ENCODE data around the gene MXD4.
"Not testable (repeated sequence)": the region's sequence is repeated elsewhere in the genome, so short reads cannot be mapped to it uniquely, and the experiment has no call there.

Gene MXD4

GRCh38 chr4:2251073-2251794 is 10.7 kb downstream of the MXD4 start:
- DNase-seq (ENCODE audit: low spot score), result no peak

DNA sequence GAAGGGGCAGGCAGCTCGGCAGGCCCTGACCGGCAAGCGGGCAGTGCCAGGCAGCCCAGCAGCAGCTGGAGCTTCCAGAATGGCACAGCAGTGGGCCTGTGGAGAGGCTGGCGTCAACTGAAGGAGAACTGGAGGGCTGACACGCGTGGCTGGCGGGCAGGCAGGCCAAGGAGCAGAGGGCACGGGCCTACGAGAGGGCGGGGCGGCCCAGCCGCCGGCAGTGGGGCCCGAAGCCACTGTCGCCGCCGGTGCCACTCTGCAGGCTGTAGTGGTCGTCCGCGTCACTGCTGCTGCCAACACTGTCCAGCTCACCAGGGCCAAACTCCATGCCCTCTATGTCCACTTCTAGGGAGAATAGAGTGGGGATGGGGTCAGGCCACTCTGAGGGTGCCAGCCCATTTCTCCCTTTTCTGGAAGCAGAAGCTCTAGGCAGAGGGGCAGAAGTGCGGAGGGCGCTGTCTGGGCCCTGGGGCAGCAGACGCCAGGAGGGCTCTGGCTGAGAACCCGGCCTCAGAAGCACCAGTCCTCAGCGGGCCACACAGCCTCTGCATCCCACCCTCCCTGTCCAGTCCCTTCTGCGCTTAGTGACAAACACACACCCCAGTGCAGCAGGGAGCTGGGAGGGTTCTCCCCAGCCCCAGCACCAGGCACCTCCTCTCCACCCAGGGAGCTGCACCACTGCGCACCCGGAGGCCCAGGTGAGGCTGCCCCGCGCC is 11.4 kb downstream of the MXD4 start:
- no peak for DNase-seq (ENCODE audit: low spot score)

DNA sequence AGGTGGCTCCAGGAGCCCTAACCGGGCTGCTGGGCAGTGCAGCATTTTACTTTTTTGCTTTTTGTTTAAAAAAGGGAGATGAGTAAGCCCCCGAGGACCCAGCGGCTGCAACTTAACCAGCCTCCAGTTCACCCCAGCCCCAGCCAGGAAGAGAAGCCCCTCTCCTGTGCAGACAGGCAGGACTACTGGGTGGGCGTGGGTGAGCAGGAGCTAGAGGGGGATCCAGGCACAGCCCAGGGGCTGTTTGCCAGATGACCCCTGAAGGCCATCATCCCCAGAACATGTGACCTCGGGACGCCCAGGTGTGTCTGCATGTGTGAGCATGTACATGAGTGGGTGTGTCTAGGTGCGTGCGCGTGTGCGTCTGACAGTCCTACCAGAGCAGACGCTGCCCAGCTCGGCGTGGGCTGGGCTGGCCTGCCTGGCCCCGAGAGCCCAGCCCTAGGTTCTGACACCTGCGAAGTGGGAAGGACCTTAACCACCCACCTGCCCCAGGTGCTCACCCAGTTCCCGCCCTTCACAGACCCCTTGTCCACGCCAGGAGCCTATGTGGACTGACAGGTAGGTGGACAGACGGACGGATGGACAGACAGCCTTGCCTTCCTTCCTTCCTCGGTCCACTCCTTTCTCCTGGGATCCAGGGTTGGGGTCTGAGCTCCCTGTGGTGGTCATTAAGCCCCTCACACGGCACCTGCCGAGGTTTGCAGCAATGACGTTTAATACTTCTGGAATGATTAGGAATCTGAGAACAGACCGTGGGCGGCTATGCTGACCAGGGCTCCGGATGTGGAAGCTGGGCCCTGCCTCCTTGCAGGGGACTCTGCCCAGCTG is 12.2 kb downstream of the MXD4 start:
- DNase-seq (ENCODE audit: low spot score), result no peak

DNA sequence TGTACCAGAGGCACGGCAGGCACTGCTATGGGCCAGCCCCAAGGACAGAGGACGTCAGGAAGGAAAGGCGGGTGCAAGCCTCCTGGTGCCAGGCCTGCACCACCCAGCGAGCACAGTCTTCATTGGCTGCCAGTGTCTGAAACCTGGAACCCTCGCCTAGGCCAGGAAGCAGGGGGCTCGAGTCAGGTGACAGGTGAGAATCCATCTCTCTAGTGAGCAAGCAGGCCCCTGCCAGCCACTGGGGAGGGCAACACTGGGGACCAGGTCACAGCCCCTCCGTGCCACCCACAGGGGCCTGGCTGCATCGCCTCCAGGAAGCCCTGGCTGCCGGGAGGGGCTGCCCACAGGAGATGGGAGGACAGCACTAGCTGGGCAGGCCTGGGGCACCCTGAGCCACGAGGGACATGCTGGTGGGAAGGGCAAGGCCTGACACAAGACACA is 13.1 kb downstream of the MXD4 start:
- DNase-seq (ENCODE audit: low spot score), result no peak

DNA sequence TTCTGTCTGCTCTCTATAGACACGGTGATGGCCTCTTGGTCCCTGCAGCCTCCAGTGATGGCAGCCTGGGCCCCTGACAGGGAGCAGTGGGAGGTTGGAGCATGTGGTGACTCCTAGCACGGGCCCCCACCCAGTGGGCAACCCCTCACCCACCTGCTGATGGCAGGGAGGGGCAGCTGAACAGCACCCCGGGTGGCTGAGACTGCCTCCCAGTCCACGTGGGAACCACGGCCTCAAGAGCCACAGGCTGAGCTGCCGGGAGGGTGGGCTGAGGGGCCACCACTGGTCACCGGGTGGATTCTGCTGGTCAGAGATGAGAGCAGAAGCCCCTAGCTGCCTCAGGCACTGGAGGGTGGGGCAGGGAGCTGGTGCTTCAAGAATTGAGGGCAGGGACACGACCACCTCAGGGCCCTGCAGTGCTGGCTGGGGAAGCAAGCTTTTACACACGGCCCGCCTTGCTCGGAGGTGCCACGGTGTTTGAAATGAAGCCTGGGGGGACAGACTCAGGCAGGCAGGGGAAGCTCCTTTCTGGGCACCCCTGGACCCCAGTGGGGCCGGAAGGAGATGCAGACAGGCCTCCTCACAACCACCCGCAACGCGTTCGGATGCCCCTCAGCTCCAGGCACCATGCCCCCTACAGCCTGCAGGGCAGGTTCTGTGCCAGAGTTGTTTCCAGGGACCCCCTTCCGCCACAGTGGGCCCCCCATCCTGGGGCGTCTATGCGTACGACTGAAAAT is 13.7 kb downstream of the MXD4 start:
- DNase-seq (ENCODE audit: low spot score), result no peak

- no peak for DNase-seq (ENCODE audit: low spot score)
These were observed 14.5 kb downstream of the MXD4 start for GRCh38 chr4:2247128-2248043.

GRCh38 chr4:2246384-2247127 is 15.4 kb downstream of the MXD4 start:
- DNase-seq (ENCODE audit: low spot score), result no peak

DNA sequence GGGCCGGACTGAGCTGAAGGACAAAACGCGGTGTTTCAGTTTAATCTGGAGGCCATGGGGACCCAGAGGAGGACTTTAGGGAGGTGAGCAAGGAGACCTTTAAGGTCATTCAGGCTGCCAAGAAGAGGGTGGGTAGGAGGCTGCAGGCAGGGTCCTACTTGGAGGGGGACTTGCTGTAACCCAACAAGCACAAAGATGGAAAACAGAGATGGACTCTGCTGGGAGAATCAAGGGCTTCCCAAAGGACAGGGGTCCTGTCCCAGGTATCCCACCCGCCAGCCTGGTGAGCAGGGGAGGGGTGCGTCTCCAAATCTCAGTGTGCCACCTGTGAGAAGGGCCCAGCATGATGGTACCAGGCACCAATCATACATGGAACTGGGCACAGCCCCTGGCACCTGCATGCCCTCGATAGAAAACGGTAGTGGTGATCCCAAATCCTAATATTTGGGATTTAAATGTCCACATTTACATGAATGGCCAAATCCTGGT is 16.1 kb downstream of the MXD4 start:
- no peak for DNase-seq (ENCODE audit: low spot score)

DNA sequence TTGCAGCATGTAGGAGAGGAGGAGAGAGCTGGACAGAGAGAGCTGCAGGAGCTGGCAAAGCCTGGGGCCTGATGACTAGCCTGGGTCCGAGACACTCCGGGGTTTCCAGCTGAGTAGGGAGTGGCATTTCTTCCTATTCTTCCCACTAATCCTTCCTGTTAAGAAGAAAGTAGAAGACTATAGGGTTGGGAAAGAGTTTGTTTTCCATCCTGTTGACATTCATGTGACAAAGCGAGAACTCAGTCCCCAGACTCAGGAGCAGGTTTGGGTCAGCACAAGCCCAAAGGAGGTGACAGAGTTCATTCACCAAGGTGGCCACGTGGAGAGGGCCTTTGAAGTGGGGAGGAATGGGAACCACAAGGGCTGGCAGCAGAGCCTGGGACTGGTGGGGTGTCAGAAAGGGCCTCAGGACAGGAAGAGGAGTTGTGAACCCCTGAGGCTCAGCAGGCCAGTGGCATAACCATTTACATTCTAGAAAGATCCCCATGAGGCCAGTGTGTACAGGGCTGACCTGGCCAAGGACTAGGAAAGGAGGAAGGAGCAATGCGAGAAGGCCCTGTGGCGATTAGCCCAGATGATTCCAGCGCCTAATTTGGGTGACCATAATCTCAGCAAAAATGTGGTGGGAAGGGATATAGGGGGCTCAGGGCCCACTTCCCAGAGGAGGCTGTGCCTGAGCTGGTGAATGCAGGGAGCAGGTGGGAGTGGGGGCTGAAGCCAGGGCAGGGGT is 16.7 kb downstream of the MXD4 start:
- DNase-seq (ENCODE audit: low spot score), result no peak

DNA sequence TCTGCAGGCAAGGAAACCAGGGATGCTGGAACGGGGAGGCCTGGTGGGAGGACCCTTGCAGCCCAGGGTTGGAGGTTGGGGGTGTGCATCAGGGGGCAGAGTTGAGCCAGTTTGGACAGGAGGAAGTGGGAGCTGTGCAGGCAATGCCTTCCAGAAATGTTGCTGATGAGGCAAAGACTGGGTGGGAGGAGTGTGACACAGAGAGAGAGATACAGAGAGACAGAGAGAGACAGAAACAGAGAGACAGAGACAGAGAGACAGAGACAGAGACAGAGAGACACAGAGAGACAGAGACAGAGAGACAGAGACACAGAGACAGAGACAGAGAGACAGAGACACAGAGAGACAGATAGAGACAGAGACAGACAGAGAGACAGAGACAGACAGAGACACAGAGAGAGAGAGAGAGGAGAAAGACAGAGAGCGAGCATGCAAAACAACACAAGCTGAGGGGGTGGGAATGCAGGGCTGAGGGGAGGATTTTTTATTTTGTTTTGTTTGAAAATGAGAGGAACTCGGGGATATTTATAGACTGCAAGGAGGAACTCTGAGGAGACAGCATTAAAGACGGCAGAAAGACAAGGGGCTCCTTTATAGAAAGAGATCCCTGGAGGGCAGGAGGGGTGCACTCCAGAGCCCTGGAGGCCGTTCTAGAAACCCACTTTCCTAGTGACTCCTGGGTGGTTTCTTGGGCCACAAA is 18.1 kb downstream of the MXD4 start:
- DNase-seq (ENCODE audit: low spot score), result peak; percentile 41

DNA sequence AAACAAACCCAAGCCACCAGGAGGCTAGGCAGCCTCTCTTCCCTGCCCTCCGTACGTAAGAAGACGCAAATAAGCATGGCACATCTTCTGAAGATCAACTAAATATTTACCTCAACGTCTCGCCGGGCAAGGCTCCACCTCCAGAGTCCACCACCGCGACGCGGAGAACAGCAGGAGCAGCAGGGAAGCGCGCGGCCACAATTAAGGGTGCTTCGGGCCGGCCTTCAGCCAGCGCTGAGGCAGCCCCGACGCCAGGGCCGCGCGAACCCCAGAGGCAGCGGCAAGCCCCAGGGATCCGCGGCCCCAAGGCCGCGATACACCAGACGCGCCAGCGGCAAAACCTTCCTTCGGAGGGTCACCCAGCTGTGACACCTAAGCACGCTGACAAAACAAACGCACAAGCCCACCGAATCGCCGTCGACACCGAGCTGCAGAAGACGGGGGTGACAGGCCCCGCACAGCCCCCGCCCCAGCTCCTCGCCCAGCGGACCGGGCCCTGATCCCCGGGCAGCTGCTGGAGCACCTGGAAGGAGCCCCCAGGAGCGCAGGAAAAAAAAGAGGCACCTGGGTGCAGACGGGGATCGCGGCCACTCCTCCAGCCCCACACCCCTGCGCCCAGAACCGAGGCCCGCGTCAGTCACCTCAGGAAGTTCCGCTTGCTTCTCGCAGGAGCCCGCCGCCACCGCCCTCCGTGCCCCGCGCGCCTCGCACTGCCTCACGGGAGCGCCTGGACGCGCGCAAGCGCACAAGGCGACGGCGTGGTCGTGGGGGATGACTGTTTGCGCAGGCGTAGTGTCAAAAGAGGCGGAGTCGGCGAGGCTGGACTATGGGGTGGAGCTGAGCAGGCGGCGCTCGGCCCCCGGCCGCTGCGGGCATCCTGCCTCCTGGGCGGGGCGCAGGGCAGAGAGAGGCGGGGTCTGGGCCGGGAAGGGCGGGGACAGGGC is 20.2 kb downstream of the MXD4 start, which contains the start of the genes HAUS3 and POLN:
TSS of gene HAUS3 (minus strand) at position 712 of the 944 bp plus-strand sequence. CDS start 1,175 bp downstream, outside the sequence.
TSS of gene POLN (minus strand) at position 712 of the 944 bp plus-strand sequence. CDS start 12,890 bp downstream, outside the sequence.
- peak; percentile 100 for DNase-seq (ENCODE audit: low spot score)

- no peak for DNase-seq (ENCODE audit: low spot score)
These were observed 20.9 kb downstream of the MXD4 start for GRCh38 chr4:2241003-2241402.

GRCh38 chr4:2236944-2237666 is 24.8 kb downstream of the MXD4 start:
- no peak for DNase-seq (ENCODE audit: low spot score)

DNA sequence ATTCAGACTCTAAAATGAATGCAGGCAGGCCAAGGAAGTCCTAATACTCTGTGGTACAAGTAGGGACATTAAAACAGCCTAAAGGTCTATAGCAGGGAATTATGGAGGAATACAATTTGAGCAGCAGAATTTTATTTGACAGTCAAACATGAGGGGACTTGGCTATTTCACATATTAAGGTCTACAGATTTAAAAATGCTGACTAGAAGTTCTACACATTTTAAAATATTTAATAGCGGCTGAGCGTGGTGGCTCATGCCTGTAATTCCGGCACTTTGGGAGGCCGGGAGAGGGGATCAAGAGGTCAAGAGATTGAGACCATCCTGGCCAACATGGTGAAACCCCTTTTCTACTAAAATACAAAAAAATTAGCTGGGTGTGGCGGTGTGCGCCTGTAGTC is 30.8 kb downstream of the MXD4 start:
- DNase-seq (ENCODE audit: low spot score), result no peak

- no peak for DNase-seq (ENCODE audit: low spot score)
These were observed 35.6 kb downstream of the MXD4 start for GRCh38 chr4:2226261-2226660.

DNA sequence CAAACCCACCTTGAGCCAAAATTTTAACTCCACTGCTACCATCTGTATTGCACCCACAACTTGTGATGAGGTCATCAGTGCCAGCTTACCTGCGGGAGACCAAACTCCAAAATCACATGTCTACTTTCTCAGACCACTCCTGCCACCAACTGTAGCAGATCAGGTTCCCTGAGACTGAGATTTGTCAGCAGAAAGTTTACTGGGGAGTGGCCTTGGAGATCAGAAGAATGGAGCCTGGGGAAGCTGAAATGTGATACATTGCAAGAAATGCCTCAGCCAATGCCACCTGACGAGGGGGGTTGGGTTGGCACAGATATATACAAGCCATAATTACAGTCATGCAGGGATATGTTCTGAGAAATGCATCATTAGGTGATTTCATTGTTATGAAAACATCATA is 39.1 kb downstream of the MXD4 start:
- DNase-seq (ENCODE audit: low spot score), result no peak

DNA sequence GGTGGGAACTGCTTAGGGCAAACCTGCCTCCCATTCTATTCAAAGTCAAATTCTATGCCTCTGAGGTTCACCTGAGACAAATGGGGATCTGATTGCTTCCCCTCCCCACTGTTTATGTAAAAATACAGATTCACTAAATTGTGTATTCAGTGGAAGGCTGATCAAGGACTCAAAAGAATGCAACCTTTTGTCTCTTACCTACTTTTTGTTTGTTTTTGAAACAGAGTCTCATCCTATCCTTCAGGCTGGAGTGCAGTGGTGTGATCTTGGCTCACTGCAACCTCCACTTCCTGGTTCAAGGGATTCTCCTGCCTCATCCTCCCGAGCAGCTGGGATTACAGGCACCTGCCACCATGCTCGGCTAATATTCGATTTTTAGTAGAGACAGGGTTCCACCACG is 40.5 kb downstream of the MXD4 start:
- DNase-seq (ENCODE audit: low spot score), result not testable (repeated sequence)
